DMS 273 treated with DMSO at 0.1 percent for 48 hours (cell line): ENCODE results near the gene CBARP.
A peak's percentile ranks its signal among the peaks of the same experiment; 100 is the strongest.

Source experiments
- DNase-seq: peaks from one replicate; lab custom pipeline; 2025; lab: John Stamatoyannopoulos, UW

The CBARP gene

DNA sequence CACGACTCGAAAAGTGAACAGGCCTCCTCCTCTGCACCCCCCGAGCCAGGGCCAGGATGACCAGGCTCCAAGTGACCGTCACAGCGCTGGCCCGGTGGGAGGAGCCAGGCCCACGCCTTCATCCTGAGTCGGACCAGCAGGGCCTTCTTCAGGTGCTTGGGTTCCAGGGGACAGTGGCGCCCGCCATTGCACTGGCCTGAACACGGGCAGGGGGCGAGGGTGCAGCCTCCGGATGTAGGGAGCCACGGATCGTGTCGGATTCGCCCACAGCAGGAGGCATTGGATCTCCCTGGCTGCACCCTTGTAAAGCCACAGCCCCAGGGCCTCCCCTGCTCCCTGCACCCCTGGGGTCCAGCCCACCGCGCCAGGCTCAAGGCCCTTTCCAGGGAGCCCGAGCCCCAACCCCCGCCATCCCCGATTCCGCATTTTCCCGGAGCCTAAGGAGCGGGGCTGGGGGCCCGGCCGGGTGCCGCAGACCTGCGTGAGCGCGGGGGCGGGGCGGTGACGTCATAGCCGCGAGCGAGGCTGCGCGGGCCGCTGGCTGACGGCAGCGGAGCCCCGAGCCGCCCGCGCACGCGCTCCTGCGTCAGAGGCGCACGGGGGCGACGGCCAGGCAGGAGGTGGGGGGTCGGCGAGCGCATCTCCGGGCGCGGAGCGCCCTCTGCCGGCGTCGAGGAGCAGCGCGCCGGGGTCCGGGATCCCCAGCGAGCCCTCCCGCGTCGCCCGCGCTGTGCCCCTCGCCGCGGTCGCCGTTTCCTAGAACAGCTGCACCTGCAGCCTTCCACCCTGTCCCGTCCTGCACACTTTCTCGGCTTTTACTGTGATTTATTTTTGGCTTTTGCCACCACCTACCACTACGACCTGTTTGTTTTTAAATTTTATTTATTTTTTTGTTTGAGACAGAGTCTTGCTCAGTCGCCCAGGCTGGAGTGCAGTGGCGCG lies 2.3 kb upstream of the CBARP start:
- peak; percentile 30 for DNase-seq

DNA sequence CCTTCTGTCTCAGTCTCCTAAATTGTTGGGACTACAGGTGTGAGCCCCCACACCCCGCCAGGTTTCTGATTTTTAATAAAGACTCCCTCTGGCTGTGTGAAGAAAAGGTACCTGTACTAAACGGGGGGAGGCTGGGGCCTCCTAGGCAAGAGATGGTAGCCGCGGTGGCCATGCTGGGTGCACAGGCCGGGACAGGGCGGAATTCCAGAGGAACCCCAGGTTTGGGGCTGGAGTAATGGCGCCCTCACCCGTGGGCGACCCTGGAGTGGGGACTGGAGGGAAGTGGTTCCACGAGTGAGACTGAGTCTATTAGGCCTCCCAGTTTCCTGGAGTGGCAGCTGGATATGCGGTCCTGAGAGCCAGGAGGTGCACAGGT lies 1.6 kb upstream of the CBARP start:
- DNase-seq = no peak

DNA sequence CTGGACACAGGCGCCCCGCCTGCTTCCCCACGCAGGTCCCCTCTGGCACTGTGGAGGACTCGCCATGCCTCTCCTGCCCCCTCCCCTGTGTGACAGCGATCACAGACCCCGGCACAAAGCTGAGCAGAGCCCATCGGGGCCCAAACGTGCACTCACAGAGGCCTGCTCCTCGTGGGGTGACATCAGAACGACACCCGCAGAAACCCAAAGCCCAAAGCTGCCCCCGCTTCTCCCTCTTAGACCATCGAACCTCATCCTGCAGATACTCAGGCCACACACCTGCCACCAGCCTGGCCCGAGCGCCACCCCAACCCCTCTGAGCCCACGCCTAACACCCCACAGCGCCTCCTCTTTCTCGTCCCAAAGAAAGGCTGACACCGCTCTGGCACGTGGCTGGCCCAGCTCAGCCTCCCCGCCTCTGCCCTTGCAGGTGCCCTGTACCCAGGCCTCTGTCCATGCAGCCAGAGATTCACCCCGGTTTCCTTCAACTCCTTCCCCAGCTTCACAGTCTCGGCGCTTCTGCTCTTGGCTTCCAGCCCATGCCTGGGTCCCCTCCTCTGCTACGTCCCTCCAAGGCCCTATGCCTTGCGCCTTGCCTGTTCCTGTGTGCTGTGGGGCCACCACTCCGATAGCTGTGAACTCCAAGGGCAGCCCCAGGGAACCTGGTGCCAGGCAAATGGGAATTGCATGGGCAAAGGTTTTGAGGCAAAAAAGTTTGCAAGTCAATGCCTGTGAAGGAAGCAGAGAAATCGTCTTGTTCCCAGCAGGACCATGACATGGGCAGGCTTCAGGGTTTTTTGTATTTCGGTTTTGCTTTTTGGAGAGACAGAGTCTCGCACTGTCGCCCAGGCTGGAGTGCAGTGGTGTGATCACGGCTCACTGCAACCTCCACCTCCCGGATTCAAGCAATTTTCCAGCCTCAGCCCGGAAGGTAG lies 831 bp upstream of the CBARP start:
- DNase-seq = no peak

DNA sequence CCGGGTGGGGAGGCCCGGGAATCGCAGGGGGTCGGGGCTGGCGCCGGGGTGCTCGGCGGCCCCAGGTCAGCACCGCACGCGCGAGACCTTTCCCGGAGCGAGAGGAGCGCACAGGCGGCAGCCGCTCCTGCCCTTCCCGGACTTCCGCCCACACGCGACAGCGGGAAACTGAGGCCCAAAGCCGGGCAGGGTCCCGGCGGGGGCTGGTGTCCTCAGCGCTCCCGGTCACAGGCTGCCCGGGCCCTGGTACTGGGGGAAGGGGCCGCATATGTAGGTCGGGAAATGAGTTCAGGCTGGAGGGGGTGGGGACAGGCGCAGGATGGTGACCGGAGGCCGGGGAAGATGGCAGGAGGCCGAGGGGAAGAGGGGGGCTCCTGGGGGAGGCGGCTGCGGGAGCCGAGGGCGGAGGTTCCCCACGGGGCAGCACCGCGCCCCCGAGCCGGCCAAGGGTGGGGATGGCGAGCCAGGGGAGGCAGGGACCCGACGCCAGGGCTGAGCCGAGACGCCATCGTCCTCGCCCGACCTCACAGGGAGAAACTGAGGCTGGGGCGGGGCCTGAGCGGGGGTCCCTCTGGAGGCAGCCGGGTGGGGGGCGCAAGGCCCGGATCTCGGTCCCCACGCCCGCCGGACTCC lies 662 bp downstream of the CBARP start:
- DNase-seq = no peak

DNA sequence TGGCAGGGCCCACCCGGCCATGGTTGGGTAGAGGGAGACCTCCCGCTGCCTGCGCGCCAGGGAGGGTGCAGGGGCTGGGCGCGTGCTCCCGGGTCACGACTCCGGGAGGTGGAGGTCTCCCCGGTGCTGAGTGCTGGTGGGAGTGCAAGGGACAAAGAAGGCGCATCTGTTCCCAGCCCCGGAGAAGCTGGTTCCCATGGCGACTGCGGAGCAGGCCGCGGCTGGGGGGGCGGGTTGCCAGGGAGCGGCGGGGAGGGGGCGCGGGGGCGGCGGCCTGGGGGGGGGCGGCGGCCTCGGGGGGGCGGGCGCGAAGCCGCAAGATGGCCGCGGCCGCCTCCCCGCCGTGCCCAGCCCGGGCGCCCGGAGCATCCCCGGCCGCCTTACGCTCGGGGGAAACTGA lies 1.2 kb downstream of the CBARP start:
- DNase-seq = no peak

DNA sequence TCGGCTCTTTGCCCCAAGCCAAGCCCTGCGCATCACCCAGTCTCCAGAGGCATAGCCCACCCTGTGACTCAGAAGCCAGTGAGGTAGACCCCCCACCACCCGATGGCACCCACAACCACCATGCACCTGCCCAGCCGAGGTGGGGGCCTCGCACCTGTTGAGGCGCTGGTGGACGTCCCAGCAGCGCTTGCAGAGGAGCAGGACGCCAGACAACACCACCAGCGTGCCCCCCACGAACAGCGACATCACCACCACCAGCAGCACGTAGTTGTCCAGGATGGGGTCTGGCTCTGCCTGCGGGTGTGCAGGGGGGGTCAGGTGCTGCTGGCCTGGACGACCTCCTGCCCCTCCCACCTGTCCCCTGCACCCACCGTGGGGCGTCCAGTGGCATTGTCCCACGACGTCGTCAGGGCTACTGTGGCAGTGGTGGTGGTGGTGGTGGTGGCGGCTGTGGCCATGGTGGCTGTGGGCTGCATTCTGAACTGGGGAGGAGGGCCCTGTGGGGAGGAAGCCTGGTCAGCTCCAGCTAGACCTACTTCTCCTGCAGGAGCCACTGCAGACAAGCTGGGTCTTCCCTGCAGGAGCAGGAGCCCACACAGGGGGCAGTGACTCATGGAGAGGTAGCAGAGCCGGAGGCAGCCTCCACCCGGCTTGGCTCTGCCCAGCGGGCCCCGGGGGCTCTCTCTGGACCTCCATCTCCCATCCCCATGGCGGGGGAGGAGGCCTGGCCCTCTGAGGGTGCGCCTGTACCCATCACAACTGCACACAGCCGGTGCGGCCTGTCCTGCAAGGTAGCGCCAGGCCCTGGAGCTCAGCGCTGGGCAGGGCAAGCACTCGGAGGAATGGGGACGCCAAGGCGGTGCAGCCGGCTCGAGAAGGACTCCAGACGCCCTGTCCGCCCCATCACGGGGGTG lies 1.9 kb downstream of the CBARP start:
- no peak for DNase-seq

DNA sequence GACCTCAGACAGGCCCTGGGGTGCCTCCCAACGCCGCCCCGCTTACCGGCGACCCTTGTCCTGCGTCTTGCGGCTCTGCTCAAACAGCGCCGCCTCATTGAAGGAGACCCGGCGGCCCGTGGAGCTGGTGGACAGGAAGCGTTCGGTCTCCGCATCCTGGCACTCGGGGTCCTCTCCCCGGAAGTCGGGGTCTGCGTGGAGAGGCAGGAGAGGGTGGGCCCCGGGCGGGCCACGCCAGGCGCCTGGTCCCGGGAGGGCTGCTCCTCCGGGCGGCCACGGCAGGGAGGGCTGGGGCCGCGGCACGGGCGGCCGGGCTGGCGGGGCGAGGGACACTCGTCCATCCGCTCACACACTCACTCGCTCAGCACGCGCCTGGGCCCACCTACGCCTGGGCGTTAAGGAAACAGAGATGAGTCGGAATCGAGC lies 2.8 kb downstream of the CBARP start:
- DNase-seq = no peak

DNA sequence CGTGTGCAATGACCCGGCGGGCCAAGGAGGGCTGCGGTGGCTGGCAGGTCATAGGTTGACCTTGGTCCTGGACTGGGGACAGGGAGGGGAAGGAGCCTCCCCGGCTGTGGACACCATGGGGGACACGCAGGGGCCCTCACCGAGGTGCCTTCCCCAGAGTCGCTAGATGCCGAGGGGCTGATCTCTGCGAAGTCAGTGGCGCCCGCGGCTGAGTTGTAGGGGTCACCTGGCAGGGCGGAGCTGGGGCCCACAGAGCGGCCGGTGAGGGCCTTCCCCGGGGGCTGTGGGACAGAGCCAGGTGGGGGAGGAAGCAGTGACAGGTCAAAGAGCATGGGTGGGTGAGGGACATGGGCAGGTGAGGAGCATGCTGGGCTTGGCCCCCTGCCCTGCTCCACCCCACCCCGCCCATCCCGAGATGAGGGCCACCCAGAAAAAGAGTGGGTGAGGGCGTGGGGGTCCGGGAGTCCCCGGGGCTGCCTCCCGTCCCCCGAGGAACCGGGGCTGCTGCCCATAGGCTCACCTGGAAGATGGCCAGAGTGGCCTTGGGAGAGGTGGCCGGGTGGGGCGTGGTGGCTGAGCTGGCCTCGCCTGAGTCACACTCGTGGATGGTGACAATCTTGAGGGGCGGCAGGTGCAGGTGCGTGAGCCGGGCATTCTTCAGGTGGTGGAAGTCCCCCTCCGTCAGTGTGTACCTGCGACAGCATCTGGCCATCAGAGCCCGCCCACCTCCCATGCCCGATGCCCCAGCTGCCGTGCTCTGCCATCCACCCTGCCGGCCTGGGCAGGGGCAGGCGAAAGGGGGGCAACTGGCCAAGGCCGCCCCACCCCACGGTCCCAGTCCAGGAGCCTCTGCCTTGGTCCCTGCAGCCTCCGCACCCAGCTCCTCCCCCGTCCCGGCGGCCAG lies 3.5 kb downstream of the CBARP start:
- DNase-seq = no peak

DNA sequence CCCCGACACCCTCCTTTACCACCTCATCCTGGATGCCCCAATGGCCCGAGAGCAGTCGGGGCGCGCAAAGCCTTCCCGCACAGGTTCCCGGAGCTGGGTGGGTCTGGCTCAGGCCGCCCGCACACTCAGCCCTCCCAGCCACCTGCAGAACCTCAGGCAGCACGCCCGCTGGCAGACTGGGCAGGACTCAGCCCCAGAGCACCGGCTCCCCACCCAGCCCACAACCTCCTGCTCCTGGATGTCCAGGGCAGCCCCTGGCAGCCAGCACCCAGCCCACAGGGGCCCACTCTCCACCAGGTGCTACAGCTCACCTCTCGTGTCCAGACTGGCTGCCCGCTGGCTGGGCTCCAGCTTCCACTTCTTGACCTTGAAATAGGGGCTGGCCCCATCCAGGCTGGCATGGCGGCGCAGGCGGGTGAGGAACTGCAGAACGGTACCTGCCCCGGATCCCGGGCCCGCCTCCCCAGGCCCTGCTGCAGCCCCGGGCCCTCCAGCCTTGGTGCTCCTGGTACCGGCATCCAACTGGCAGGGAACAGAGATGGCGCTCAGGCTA lies 4.6 kb downstream of the CBARP start:
- no peak for DNase-seq

DNA sequence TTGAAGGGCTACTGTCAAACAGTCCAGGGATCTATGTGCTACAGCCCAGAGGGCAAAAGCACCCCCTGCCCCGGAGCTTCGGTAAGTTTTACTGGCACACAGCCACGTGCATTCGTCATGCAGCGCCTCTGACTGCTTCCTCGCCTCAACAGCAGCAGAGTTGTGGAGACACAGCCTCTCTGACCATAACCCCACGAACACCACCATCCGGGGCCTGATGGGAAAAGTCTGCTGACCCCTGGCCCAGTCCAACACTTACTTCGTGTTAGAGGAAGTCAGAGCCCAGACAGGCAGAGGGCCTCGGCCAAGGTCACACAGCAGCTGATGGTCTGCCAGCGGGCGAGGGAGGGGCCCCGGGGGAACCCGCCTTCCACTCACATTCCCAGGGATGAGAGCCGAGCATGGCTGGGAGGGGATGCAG lies 5.1 kb downstream of the CBARP start:
- DNase-seq = no peak

DNA sequence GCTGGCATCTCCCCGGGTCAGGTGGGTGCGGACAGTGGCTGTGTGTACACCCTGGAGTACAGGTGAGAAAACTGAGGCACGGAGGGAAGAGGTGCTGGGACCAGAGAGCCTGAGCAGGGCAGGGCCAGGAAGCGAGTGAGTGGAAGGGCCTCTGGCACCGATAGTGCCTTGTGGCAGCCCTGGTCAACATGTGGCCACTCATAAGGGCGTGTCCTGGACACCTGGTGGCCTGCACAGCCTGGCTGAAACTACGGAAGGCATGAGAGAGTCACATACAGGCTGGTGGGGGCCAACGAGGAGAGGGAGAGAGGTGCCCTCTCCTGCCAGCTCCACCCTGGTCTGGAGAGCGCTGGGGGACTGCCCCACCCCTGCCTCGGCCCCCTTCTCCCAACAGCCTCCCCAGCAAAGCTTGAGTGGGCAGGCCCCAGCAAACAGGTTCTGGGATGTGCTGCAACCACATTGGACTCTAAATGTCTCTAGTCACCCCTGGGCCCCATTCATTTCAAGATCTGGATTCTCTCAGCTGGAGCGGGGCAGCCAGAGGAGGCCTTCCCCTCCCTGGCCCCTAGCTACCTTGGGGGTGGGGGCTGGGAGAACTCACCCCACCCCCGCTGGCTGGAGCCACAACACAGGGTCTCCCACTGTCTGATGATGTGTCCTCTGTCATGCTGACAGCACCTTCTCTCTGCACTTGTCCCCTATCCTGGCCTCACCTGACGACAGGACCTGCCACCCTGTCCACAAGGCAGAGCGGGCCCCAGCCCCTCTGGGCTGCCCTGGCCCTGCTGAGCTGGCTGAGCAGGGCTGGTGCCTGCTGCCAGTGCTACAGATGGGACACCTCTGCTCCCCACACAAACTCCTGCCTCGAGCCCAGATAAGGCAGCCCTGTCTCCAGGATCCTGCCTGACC lies 5.8 kb downstream of the CBARP start:
- DNase-seq = no peak

DNA sequence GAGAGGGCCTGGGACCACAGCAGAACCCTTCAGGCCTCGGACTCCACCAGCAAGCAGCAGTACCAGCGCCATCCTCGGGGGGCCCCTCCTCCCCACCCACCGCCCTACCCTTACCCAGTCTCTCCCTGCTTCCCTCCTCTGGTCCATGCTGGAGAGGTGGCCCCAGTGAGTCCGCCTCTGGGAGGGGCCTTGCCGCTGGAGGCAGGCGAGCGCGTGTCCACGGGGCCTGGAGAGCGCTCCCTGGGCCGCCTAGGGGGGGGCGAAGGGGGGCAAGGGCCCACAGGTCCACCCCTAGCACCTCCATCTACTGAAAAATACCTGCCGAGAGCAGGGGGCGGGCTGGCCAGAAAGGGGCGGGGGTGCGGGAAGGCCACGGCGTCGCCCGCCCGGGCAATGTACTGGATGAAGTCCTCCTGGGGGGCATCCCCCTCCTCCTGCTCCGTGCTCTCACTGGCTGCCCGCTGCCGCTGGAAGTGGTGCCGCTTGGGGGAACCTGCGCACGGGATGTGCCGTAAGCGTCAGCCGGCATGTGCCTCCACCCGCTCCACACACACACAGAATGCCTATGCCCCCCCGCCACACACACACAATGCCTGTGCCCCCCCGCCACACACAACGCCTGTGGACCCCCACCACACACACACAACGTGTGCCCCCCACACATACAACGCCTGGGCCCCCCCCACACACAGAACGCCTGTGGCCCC lies 6.9 kb downstream of the CBARP start:
- no peak for DNase-seq

DNA sequence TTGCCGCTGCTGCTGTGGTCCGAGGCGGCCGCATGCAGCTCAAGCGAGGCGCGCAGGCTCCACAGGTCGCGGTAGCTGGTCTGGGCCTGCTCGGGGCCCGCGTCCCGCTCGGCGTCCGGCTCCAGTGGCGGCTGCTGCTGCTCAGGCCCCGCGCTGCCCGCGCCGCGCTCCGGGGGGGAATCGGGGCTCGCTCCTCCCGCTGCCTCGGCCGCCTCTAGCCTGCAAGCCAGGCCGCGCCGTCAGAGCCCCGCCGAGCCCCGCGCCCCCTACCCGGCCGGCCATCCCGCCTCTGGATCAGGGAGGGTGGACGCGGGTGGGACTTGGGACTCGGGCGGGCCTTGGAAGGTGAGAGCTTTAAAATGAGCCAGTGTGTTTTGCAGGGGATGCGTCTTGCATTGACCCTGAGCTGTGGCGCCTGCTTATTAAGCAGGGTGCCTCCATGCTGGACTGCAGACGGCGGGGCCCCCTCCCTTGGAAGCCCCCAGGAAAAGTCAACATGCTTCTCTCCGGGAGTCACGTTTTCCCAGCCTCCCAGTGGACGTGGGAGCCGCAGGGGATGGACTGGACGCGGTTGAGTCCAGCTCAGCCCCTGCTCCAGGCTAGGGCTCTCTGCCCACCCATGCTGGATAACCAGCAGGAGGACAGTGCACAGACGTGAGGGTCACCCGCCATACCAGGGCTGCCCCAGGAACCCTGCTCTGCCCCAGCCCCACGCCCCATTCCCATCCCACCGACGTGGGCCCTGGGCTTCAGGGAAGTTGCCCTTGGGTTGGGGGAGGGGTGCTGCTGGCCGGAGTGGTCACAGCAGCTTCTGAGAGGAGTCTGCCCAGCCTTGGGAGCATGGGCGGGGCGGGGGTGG lies 7.7 kb downstream of the CBARP start:
- DNase-seq = no peak

DNA sequence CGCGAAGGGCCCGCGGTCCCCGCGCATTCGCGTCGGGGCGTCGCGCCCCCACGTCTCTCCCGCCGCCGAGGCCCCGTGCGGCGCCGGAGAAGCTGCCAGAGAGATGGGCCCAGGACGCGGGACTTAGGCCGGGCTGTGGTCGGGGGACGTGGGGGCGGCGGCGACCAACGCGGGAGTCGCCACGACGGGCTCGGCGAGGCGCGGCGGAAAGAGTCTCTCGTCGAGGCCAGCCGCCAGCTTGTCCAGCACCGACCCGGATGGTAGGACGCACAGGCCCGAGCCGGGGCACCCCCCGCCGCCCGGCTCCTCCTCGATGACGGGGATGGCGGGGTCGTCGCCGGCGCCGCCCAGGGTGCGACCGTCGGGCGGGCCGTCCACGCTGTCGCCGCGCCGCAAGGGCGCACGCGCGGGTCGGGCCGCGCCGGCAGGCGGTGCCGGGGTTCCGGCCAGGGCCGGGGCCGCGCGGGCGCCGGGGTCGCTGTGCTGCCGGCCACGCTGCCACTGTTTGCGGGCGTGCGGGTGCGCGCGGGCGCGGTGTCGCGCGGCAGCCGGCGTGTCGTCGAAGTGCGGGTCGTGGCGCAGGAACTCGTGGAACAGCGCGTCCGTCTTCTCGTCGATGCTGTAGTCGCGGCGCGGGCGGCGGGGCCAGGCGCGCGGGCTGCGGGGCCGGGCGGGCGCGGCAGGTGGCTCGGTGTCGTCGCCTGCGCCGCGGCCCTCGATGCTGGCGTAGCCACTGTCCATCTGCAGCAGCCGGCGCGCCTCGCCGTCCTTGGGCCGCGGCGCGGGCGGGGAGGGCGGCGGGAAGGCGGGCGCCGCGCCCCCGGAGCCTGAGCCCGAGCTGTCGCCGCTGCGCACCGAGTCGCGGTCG lies 8.5 kb downstream of the CBARP start:
- DNase-seq = no peak

DNA sequence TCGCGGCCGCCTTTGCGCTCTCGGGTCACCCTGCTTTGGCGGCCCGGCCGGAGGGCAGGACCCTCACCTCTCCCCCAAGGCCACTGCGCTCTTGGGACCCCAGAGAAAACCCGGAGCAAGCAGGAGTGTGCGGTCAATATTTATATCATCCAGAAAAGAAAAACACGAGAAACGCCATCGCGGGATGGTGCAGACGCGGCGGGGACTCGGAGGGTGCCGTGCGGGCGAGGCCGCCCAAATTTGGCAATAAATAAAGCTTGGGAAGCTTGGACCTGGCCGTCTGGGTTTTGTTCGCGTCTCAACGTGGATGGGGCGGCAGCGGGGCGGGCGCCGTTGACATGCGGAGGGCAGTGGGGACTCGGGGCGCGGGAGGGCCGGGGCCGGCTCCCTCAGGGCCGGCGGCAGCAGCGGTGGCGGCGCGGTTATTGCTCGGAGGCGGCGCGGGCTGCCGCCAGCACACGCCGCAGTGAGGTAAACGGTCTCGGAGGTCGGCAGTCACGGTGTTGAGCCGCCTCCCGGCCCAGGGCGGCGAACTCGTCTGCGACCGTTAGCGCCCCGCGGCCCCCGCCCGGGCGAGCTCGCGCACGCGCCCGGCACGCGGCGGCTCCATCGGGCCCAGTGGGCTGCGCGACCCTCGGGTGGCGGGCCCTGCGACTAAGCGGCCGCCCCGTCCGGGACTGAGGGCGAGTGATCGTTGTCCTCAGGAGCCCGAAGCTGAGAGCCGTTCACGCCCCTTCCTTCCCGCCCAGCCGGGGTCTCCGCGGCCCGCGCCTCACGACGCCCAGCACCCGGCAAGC lies 9.4 kb downstream of the CBARP start:
- DNase-seq = no peak
